ENCODE results near the gene MYOZ1. TPM values are rescaled to one million over a fixed set of nuclear protein-coding genes. Genes with fewer than 3 reads are reported as not detected.

MYOZ1 gene
- total RNA-seq, 1 donor from 2014 or later: 2.9 TPM

DNA sequence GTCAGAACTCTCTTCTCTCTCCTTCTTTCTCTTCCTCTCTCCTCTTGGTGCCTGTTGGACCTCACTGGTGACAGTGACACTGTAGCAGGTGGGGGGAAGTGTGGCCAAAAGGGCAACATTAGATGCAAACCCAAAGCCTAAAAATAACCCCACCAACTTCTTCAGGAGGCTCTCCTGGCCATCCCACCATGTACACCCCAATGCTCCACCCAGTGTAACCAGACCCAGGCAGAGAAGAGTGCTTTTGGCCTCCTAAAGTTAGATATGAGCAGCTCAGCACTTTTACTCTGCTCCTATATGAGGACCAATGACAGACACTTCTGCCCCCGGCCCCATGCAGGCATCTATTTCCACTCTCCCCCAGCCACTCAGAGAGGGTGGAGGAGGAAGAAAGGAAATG, 5.5 kb downstream of the MYOZ1 start:
- no peak for ATAC-seq
- H3K36me3 ChIP-seq: no peaks in the 10 kb centered on the region
- H3K4me1 ChIP-seq: no peaks in the 10 kb centered on the region
- TF ChIP-seq, protein P1, sequence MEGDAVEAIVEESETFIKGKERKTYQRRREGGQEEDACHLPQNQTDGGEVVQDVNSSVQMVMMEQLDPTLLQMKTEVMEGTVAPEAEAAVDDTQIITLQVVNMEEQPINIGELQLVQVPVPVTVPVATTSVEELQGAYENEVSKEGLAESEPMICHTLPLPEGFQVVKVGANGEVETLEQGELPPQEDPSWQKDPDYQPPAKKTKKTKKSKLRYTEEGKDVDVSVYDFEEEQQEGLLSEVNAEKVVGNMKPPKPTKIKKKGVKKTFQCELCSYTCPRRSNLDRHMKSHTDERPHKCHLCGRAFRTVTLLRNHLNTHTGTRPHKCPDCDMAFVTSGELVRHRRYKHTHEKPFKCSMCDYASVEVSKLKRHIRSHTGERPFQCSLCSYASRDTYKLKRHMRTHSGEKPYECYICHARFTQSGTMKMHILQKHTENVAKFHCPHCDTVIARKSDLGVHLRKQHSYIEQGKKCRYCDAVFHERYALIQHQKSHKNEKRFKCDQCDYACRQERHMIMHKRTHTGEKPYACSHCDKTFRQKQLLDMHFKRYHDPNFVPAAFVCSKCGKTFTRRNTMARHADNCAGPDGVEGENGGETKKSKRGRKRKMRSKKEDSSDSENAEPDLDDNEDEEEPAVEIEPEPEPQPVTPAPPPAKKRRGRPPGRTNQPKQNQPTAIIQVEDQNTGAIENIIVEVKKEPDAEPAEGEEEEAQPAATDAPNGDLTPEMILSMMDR (IDR thresholded peaks at IDR 0.05): no peak
- intact Hi-C loops (cut with DNase I): no loop called here
- no peaks in the 10 kb centered on the region for H3K9me3 ChIP-seq
- H3K27me3 ChIP-seq (ENCODE audit: low read depth): no peaks in the 10 kb centered on the region
- no peak overlapping the region for H3K4me3 ChIP-seq
- no peak overlapping the region for H3K27ac ChIP-seq
- DNase-seq: no peak

DNA sequence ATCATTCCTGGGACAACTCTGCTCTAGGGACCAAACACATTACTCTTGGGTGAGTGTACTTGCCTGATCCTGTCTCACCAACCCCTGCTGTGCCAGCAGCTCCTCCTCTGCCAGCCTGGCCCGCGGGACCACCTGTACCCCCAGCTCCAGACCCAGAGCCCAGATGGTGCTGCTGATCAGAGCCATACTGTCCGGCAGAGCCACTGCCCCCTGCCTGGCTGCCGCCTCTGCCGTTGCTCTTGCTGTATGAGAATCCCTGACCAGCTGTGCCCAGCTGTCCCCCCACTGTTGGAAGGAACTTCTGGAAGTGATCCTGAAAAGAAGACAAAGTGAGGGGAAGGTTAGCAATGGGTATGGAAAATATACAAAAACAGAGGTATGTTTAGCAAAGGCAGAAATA, 6.9 kb downstream of the MYOZ1 start:
- Histone ChIP-seq H3K27me3 (ENCODE audit: low read depth) (no peaks in the 10 kb centered on the region), H3K4me1 (no peaks in the 10 kb centered on the region), H3K9me3 (no peaks in the 10 kb centered on the region), H3K4me3 (no peak overlapping the region), H3K27ac (no peak overlapping the region), H3K36me3 (no peaks in the 10 kb centered on the region)
- ATAC-seq (peak; percentile 34 to 35), DNase-seq (no peak)
- TF ChIP-seq, protein P1 (IDR thresholded peaks at IDR 0.05): no peak
- intact Hi-C loops (cut with DNase I): no loop called here

DNA sequence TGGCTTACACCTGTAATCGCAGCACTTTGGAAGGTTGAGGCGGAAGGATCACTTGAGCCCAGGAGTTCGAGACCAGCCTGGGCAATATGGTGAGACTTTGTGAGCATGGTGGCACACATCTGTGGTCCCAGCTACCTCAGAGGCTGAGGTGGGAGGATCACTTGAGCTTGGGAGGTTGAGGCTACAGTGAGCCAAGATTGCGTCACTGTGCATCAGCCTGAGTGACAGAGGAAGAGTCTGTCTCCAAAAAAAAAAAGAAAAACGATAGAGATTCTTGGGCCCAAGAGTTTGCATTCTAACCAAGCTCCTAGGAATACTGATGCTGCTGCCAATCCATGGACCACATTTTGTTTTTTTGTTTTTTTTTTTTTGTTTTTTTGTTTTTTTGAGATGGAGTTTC, 12.1 kb downstream of the MYOZ1 start:
- peaks cover 15% of the 10 kb centered on the region for H3K4me1 ChIP-seq
- no peak for DNase-seq
- no peaks in the 10 kb centered on the region for H3K9me3 ChIP-seq
- TF ChIP-seq, protein P1 (IDR thresholded peaks at IDR 0.05): no peak
- H3K36me3 ChIP-seq: no peaks in the 10 kb centered on the region
- intact Hi-C loops (cut with DNase I): no loop called here
- ATAC-seq: no peak
- H3K27ac ChIP-seq: no peak overlapping the region
- H3K27me3 ChIP-seq (ENCODE audit: low read depth): no peaks in the 10 kb centered on the region
- no peak overlapping the region for H3K4me3 ChIP-seq

DNA sequence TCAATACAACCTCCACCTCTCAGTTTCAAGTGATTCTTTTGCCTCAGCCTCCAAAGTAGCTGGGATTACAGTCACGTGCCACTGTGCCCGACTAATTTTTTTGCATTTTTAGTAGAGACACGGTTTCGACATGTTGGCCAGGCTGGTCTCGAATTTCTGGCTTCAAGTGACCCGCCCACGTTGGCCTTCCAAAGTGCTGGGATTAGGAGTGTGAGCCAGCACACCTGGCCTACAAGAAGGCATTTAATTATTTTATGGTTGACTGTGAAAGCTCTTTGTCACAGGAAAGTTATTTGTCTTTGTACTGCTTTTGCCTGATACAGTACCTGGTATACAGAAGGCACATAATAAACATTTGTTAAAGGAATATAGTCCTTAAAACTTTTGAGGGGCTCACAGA, 12.9 kb downstream of the MYOZ1 start:
- Histone ChIP-seq H3K27ac (no peak overlapping the region), H3K4me3 (no peak overlapping the region), H3K36me3 (no peaks in the 10 kb centered on the region), H3K4me1 (peaks cover 15% of the 10 kb centered on the region), H3K27me3 (ENCODE audit: low read depth) (no peaks in the 10 kb centered on the region), H3K9me3 (no peaks in the 10 kb centered on the region)
- intact Hi-C loops (cut with DNase I): no loop called here
- DNase-seq (no peak), ATAC-seq (no peak)
- TF ChIP-seq, protein P1 (IDR thresholded peaks at IDR 0.05): no peak

DNA sequence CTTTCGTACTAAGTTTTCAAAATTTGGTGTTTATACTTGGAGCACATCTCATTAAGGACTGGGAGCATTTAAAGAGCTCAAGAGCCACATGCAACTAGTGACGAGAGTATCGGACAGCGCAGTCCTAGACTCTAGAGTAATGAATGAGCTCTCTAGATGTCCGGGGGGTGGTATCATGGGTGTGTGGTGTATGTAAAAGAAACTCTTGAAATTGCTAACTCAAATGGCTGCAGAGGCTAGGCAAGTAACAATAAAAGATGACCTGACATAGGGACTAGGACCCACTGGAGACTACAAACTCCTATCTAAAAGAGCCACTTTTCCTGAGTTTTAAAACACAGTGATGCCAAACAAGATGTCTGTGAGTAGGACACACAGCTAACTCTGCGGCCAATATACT, 14.0 kb downstream of the MYOZ1 start:
- Histone ChIP-seq H3K27me3 (ENCODE audit: low read depth) (no peaks in the 10 kb centered on the region), H3K4me3 (no peak overlapping the region), H3K36me3 (no peaks in the 10 kb centered on the region), H3K27ac (no peak overlapping the region), H3K9me3 (no peaks in the 10 kb centered on the region), H3K4me1 (peaks cover 15% of the 10 kb centered on the region)
- ATAC-seq (no peak), DNase-seq (no peak)
- intact Hi-C loops (cut with DNase I): no loop called here
- TF ChIP-seq, protein P1 (IDR thresholded peaks at IDR 0.05): no peak
